ENCODE measurements around the gene WDFY4. TPM values are rescaled to one million over a fixed set of nuclear protein-coding genes. Genes with fewer than 3 reads are reported as not detected.

Gene WDFY4
- total and polyA plus RNA-seq, 9 of the 15 experiments (the other 6 are each of a cell fraction or from before 2014, with no cell fraction given) = 0.01 to 0.02 (median 0.01) TPM; not detected in 6

- no peak for TF ChIP-seq RREB1 (CRISPR knock-in tag; IDR thresholded peaks at IDR 0.05)
- TF ChIP-seq GTF3C2 (IDR thresholded peaks at IDR 0.05; ENCODE audit: borderline replicate concordance, extremely low read depth, insufficient read length) = no peak
- TF ChIP-seq, protein P1, sequence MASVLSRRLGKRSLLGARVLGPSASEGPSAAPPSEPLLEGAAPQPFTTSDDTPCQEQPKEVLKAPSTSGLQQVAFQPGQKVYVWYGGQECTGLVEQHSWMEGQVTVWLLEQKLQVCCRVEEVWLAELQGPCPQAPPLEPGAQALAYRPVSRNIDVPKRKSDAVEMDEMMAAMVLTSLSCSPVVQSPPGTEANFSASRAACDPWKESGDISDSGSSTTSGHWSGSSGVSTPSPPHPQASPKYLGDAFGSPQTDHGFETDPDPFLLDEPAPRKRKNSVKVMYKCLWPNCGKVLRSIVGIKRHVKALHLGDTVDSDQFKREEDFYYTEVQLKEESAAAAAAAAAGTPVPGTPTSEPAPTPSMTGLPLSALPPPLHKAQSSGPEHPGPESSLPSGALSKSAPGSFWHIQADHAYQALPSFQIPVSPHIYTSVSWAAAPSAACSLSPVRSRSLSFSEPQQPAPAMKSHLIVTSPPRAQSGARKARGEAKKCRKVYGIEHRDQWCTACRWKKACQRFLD (CRISPR knock-in tag; IDR thresholded peaks at IDR 0.05) = no peak
Measured at GRCh38 chr10:48798481-48799254, 114.0 kb downstream of the WDFY4 start (continued).
